Gastrocnemius medialis (tissue), 4 donors: Measurements from ENCODE around the gene ACOT11. TPM values are rescaled to one million over a fixed set of nuclear protein-coding genes. Genes with fewer than 3 reads are reported as not detected.

Experiments
- ATAC-seq, 2 donors: fragments of 150-250 bp; one replicate each; pipeline ENCODE4 v1.9.1; 2016
- DNase-seq, 2 donors: peaks; one replicate each; pipeline ENCODE4 v3.0.0-alpha.2; 2019
- H3K27ac ChIP-seq, 4 donors: fragments of 200-600 bp; sonication (generic); 1 replicate in 1 of 4; 2 replicates in 3 of 4; pipeline ENCODE4 v1.5.1; 2016 to 2018; ENCODE audit warnings: mild to moderate bottlenecking in 2 of 4, moderate library complexity in 1 of 4
- H3K27me3 ChIP-seq, 3 donors: fragments of 200-600 bp; sonication (generic) in 2 of 3; 1 replicate in 1 of 3; 2 replicates in 2 of 3; pipeline versions ENCODE4 v1.5.1 to v1.6.0; 2016 to 2019; ENCODE audit warnings: mild to moderate bottlenecking in 1 of 3, moderate library complexity in 1 of 3
- H3K36me3 ChIP-seq, 2 donors: fragments of 200-600 bp; sonication (generic) in 1 of 2; one replicate each; pipeline ENCODE4 v1.5.1; 2017 to 2018
- H3K4me1 ChIP-seq, 2 donors: fragments of 200-600 bp; sonication (generic) in 1 of 2; one replicate each; pipeline ENCODE4 v1.5.1; 2016 to 2017; ENCODE audit warnings: mild to moderate bottlenecking in 2 of 2
- H3K4me3 ChIP-seq, 4 donors: fragments of 200-600 bp; sonication (generic) in 3 of 4; 1 replicate in 1 of 4; 2 replicates in 3 of 4; pipeline ENCODE4 v1.5.1; 2016 to 2019; ENCODE audit warnings: mild to moderate bottlenecking in 2 of 4
- H3K9me3 ChIP-seq, 3 donors: fragments of 200-600 bp; sonication (generic) in 2 of 3; 1 replicate in 1 of 3; 2 replicates in 2 of 3; pipeline ENCODE4 v1.5.1; 2016 to 2019
- CTCF ChIP-seq, 5 experiments: fragments of 450-650 bp in 3 of 5; fragments of 200-600 bp in 2 of 5; sonication (generic) in 2 of 5; IDR thresholded peaks in 4 of 5; conservative IDR thresholded peaks in 1 of 5; 1 replicate in 4 of 5; 2 replicates in 1 of 5; pipeline ENCODE4 v1.5.1; 2016 to 2019; ENCODE audit warnings: antibody characterized with exemption in 5 of 5, mild to moderate bottlenecking in 3 of 5, moderate library complexity in 3 of 5
- POLR2A ChIP-seq, 2 donors: fragments of 450-650 bp; IDR thresholded peaks; one replicate each; pipeline ENCODE4 v1.6.1; 2017; ENCODE audit warnings: antibody characterized with exemption in 2 of 2, mild to moderate bottlenecking in 2 of 2, moderate library complexity in 2 of 2
- in situ Hi-C, 4 donors: fragments of 200-750 bp; cut with MboI; loops; one replicate each; pipeline versions ENCODE4 v1.15.0 to v1.8.0; 2017; ENCODE audit warnings: low sequenced_read_pairs in 4 of 4
- intact Hi-C: fragments of 100-400 bp; cut with DNase I; formaldehyde crosslinking; loops from one replicate; pipeline ENCODE4 v1.15.1; 2023; ENCODE audit warnings: low total_unique reads
- total RNA-seq, 4 donors: library from RNA; depleted of rRNA; stranded (reverse); fragments of >200 nt; gene quantifications; one replicate each; pipeline versions ENCODE4 v1.1.0 to v1.2.3, GENCODE V29; 2016

Gene ACOT11
- total RNA-seq, 4 donors from 2014 or later: 0.90 to 3.2 (median 1.2) TPM

- no peak for ATAC-seq
Measured at GRCh38 chr1:54649921-54650320, 101.9 kb downstream of the ACOT11 start.

GRCh38 chr1:54650417-54650816 lies 102.4 kb downstream of the ACOT11 start:
- Histone ChIP-seq H3K4me3 (no peak overlapping the region), H3K36me3 (no peaks in the 10 kb centered on the region), H3K4me1 (peaks cover 9 to 11% of the 10 kb centered on the region in 2 donors), H3K27ac (no peak overlapping the region), H3K27me3 (no peaks in the 10 kb centered on the region), H3K9me3 (no peaks in the 10 kb centered on the region)
- DNase-seq (no peak), ATAC-seq (no peak)
- no peak for TF ChIP-seq CTCF (IDR thresholded peaks at IDR 0.05 in 4 of 5, conservative IDR thresholded peaks at IDR 0.05 in 1 of 5)
- TF ChIP-seq POLR2A (IDR thresholded peaks at IDR 0.05): no peak
- in situ Hi-C loops (no loop called here), intact Hi-C loops (no loop called here)

More at GRCh38 chr1:54649921-54650320, 101.9 kb downstream of the ACOT11 start:
- TF ChIP-seq POLR2A (IDR thresholded peaks at IDR 0.05) (no peak), CTCF (IDR thresholded peaks at IDR 0.05 in 4 of 5, conservative IDR thresholded peaks at IDR 0.05 in 1 of 5) (no peak)
- H3K36me3 ChIP-seq: no peaks in the 10 kb centered on the region
- H3K4me1 ChIP-seq: peaks cover 9 to 11% of the 10 kb centered on the region in 2 donors
- no peaks in the 10 kb centered on the region for H3K27me3 ChIP-seq
- no peaks in the 10 kb centered on the region for H3K9me3 ChIP-seq
- in situ Hi-C loops (no loop called here), intact Hi-C loops (no loop called here)
- H3K4me3 ChIP-seq: no peak overlapping the region
- no peak overlapping the region for H3K27ac ChIP-seq
- no peak for DNase-seq

- TF ChIP-seq POLR2A (IDR thresholded peaks at IDR 0.05) (no peak), CTCF (IDR thresholded peaks at IDR 0.05 in 4 of 5, conservative IDR thresholded peaks at IDR 0.05 in 1 of 5) (no peak)
- ATAC-seq (no peak), DNase-seq (no peak)
- Histone ChIP-seq H3K4me1 (peaks cover 1 to 3% of the 10 kb centered on the region in 2 donors), H3K27me3 (no peaks in the 10 kb centered on the region), H3K9me3 (no peaks in the 10 kb centered on the region), H3K27ac (no peak overlapping the region), H3K4me3 (no peak overlapping the region), H3K36me3 (no peaks in the 10 kb centered on the region)
- intact Hi-C loops (no loop called here), in situ Hi-C loops (no loop called here)
Measured at GRCh38 chr1:54651608-54652007, 103.6 kb downstream of the ACOT11 start.

- ATAC-seq (no peak), DNase-seq (no peak)
- H3K9me3 ChIP-seq: no peaks in the 10 kb centered on the region
- H3K27me3 ChIP-seq: no peaks in the 10 kb centered on the region
- in situ Hi-C loops: no loop called here
- no peaks in the 10 kb centered on the region for H3K4me1 ChIP-seq
- intact Hi-C loops: no loop called here
- H3K4me3 ChIP-seq: no peak overlapping the region
- TF ChIP-seq POLR2A (IDR thresholded peaks at IDR 0.05) (no peak), CTCF (IDR thresholded peaks at IDR 0.05 in 4 of 5, conservative IDR thresholded peaks at IDR 0.05 in 1 of 5) (no peak)
- no peaks in the 10 kb centered on the region for H3K36me3 ChIP-seq
- no peak overlapping the region for H3K27ac ChIP-seq
Measured at GRCh38 chr1:54652168-54652567, 104.1 kb downstream of the ACOT11 start.

GRCh38 chr1:54653036-54653435 lies 105.0 kb downstream of the ACOT11 start:
- in situ Hi-C loops: no loop called here

More at GRCh38 chr1:54653036-54653435, 105.0 kb downstream of the ACOT11 start:
- DNase-seq: no peak
- TF ChIP-seq POLR2A (IDR thresholded peaks at IDR 0.05) (no peak), CTCF (IDR thresholded peaks at IDR 0.05 in 4 of 5, conservative IDR thresholded peaks at IDR 0.05 in 1 of 5) (no peak)
- Histone ChIP-seq H3K36me3 (no peaks in the 10 kb centered on the region), H3K4me3 (no peak overlapping the region), H3K27me3 (no peaks in the 10 kb centered on the region), H3K4me1 (no peaks in the 10 kb centered on the region), H3K9me3 (peaks cover 0 to 3% (median 0%) of the 10 kb centered on the region in 3 donors), H3K27ac (no peak overlapping the region)
- intact Hi-C loops: no loop called here
- ATAC-seq: no peak
